Measurements from ENCODE around the gene GOLGA5. TPM values are rescaled to one million over a fixed set of nuclear protein-coding genes. Genes with fewer than 3 reads are reported as not detected.
"Not testable (repeated sequence)": the region's sequence is repeated elsewhere in the genome, so short reads cannot be mapped to it uniquely, and the experiment has no call there.

The GOLGA5 gene
- polyA plus RNA-seq, 2 donors = 21.9 to 42.0 TPM

GRCh38 chr14:92819011-92819597, 25.0 kb downstream of the GOLGA5 start:
- no peaks in the 10 kb centered on the region for H3K9me3 ChIP-seq (ENCODE audit: control insufficient read depth in 2 of 2, insufficient read depth in 1 of 2, low read depth in 1 of 2, low read length in 1 of 2)
- H3K27me3 ChIP-seq (ENCODE audit: control insufficient read depth in 1 of 2, insufficient read depth in 2 of 2, low read length in 2 of 2) = no peaks in the 10 kb centered on the region
- no peaks in the 10 kb centered on the region for H3K4me1 ChIP-seq (ENCODE audit: control insufficient read depth in 2 of 2, insufficient read depth in 2 of 2, low read length in 1 of 2)
- H3K4me3 ChIP-seq (ENCODE audit: low read depth in 1 of 2, low read length in 2 of 2) = no peak overlapping the region
- 94 to 95% methylated on average over 6 of the region's 6 CpGs for WGBS, 2 donors
- H3K36me3 ChIP-seq (ENCODE audit: control insufficient read depth in 2 of 2, insufficient read depth in 2 of 2, low read length in 1 of 2) = peaks cover 8 to 16% of the 10 kb centered on the region in 2 donors
- H3K27ac ChIP-seq (ENCODE audit: low read depth in 2 of 2, low read length in 1 of 2) = no peak overlapping the region

GRCh38 chr14:92819680-92820535, 25.8 kb downstream of the GOLGA5 start:
- H3K4me1 ChIP-seq (ENCODE audit: control insufficient read depth in 2 of 2, insufficient read depth in 2 of 2, low read length in 1 of 2); H3K27me3 ChIP-seq (ENCODE audit: control insufficient read depth in 1 of 2, insufficient read depth in 2 of 2, low read length in 2 of 2); H3K4me3 ChIP-seq (ENCODE audit: low read depth in 1 of 2, low read length in 2 of 2); H3K9me3 ChIP-seq (ENCODE audit: control insufficient read depth in 2 of 2, insufficient read depth in 1 of 2, low read depth in 1 of 2, low read length in 1 of 2); H3K27ac ChIP-seq (ENCODE audit: low read depth in 2 of 2, low read length in 1 of 2): not testable (repeated sequence)
- H3K36me3 ChIP-seq (ENCODE audit: control insufficient read depth in 2 of 2, insufficient read depth in 2 of 2, low read length in 1 of 2) = peaks cover 8 to 14% of the 10 kb centered on the region in 2 donors
- WGBS, 2 donors = 76 to 83% methylated on average over 13 of the region's 13 CpGs

GRCh38 chr14:92820536-92820840, 26.4 kb downstream of the GOLGA5 start:
- not testable (repeated sequence) for H3K4me1 ChIP-seq (ENCODE audit: control insufficient read depth in 2 of 2, insufficient read depth in 2 of 2, low read length in 1 of 2); H3K4me3 ChIP-seq (ENCODE audit: low read depth in 1 of 2, low read length in 2 of 2); H3K27ac ChIP-seq (ENCODE audit: low read depth in 2 of 2, low read length in 1 of 2); H3K27me3 ChIP-seq (ENCODE audit: control insufficient read depth in 1 of 2, insufficient read depth in 2 of 2, low read length in 2 of 2); H3K9me3 ChIP-seq (ENCODE audit: control insufficient read depth in 2 of 2, insufficient read depth in 1 of 2, low read depth in 1 of 2, low read length in 1 of 2)
- peaks cover 9 to 12% of the 10 kb centered on the region in 2 donors for H3K36me3 ChIP-seq (ENCODE audit: control insufficient read depth in 2 of 2, insufficient read depth in 2 of 2, low read length in 1 of 2)
- 88 to 91% methylated on average over 7 of the region's 7 CpGs for WGBS, 2 donors

GRCh38 chr14:92830902-92831301, 36.8 kb downstream of the GOLGA5 start:
- peaks cover 12 to 13% of the 10 kb centered on the region in 2 donors for H3K36me3 ChIP-seq (ENCODE audit: control insufficient read depth in 2 of 2, insufficient read depth in 2 of 2, low read length in 1 of 2)
- no peak overlapping the region for H3K4me3 ChIP-seq (ENCODE audit: low read depth in 1 of 2, low read length in 2 of 2)
- H3K4me1 ChIP-seq (ENCODE audit: control insufficient read depth in 2 of 2, insufficient read depth in 2 of 2, low read length in 1 of 2) = no peaks in the 10 kb centered on the region

GRCh38 chr14:92832137-92832700, 38.1 kb downstream of the GOLGA5 start:
- Histone ChIP-seq H3K27ac (ENCODE audit: low read depth in 2 of 2, low read length in 1 of 2) (no peak overlapping the region), H3K4me3 (ENCODE audit: low read depth in 1 of 2, low read length in 2 of 2) (no peak overlapping the region), H3K27me3 (ENCODE audit: control insufficient read depth in 1 of 2, insufficient read depth in 2 of 2, low read length in 2 of 2) (no peaks in the 10 kb centered on the region), H3K4me1 (ENCODE audit: control insufficient read depth in 2 of 2, insufficient read depth in 2 of 2, low read length in 1 of 2) (no peaks in the 10 kb centered on the region), H3K36me3 (ENCODE audit: control insufficient read depth in 2 of 2, insufficient read depth in 2 of 2, low read length in 1 of 2) (peaks cover 12 to 13% of the 10 kb centered on the region in 2 donors), H3K9me3 (ENCODE audit: control insufficient read depth in 2 of 2, insufficient read depth in 1 of 2, low read depth in 1 of 2, low read length in 1 of 2) (no peaks in the 10 kb centered on the region)
- 43 to 55% methylated on average over 7 of the region's 7 CpGs for WGBS, 2 donors

More at GRCh38 chr14:92830902-92831301, 36.8 kb downstream of the GOLGA5 start:
- WGBS, 2 donors = 70 to 78% methylated on average over 2 of the region's 2 CpGs
- Histone ChIP-seq H3K27ac (ENCODE audit: low read depth in 2 of 2, low read length in 1 of 2) (no peak overlapping the region), H3K9me3 (ENCODE audit: control insufficient read depth in 2 of 2, insufficient read depth in 1 of 2, low read depth in 1 of 2, low read length in 1 of 2) (no peaks in the 10 kb centered on the region), H3K27me3 (ENCODE audit: control insufficient read depth in 1 of 2, insufficient read depth in 2 of 2, low read length in 2 of 2) (no peaks in the 10 kb centered on the region)

- Histone ChIP-seq H3K27ac (ENCODE audit: low read depth in 2 of 2, low read length in 1 of 2) (no peak overlapping the region), H3K27me3 (ENCODE audit: control insufficient read depth in 1 of 2, insufficient read depth in 2 of 2, low read length in 2 of 2) (no peaks in the 10 kb centered on the region), H3K4me3 (ENCODE audit: low read depth in 1 of 2, low read length in 2 of 2) (no peak overlapping the region), H3K4me1 (ENCODE audit: control insufficient read depth in 2 of 2, insufficient read depth in 2 of 2, low read length in 1 of 2) (no peaks in the 10 kb centered on the region), H3K9me3 (ENCODE audit: control insufficient read depth in 2 of 2, insufficient read depth in 1 of 2, low read depth in 1 of 2, low read length in 1 of 2) (no peaks in the 10 kb centered on the region), H3K36me3 (ENCODE audit: control insufficient read depth in 2 of 2, insufficient read depth in 2 of 2, low read length in 1 of 2) (peaks cover 4 to 17% of the 10 kb centered on the region in 2 donors)
- WGBS, 2 donors = 77 to 79% methylated on average over 4 of the region's 4 CpGs
Observed at GRCh38 chr14:92841930-92842329, 47.8 kb downstream of the GOLGA5 start.

- 81 to 83% methylated on average over 4 of the region's 4 CpGs for WGBS, 2 donors
- H3K4me1 ChIP-seq (ENCODE audit: control insufficient read depth in 2 of 2, insufficient read depth in 2 of 2, low read length in 1 of 2) = no peaks in the 10 kb centered on the region
Observed at GRCh38 chr14:92844204-92844603, 50.1 kb downstream of the GOLGA5 start.

GRCh38 chr14:92846162-92846897, 52.2 kb downstream of the GOLGA5 start:
- H3K27me3 ChIP-seq (ENCODE audit: control insufficient read depth in 1 of 2, insufficient read depth in 2 of 2, low read length in 2 of 2) = no peaks in the 10 kb centered on the region
- peaks cover 0 to 3% of the 10 kb centered on the region in 2 donors for H3K9me3 ChIP-seq (ENCODE audit: control insufficient read depth in 2 of 2, insufficient read depth in 1 of 2, low read depth in 1 of 2, low read length in 1 of 2)
- H3K36me3 ChIP-seq (ENCODE audit: control insufficient read depth in 2 of 2, insufficient read depth in 2 of 2, low read length in 1 of 2) = no peaks in the 10 kb centered on the region
- no peak overlapping the region for H3K4me3 ChIP-seq (ENCODE audit: low read depth in 1 of 2, low read length in 2 of 2)
- H3K27ac ChIP-seq (ENCODE audit: low read depth in 2 of 2, low read length in 1 of 2) = no peak overlapping the region
- no peaks in the 10 kb centered on the region for H3K4me1 ChIP-seq (ENCODE audit: control insufficient read depth in 2 of 2, insufficient read depth in 2 of 2, low read length in 1 of 2)
- 60% methylated on average over 2 of the region's 2 CpGs for whole genome bisulfite sequencing, 2 donors

More at GRCh38 chr14:92844204-92844603, 50.1 kb downstream of the GOLGA5 start:
- Histone ChIP-seq H3K27ac (ENCODE audit: low read depth in 2 of 2, low read length in 1 of 2) (no peak overlapping the region), H3K27me3 (ENCODE audit: control insufficient read depth in 1 of 2, insufficient read depth in 2 of 2, low read length in 2 of 2) (no peaks in the 10 kb centered on the region), H3K36me3 (ENCODE audit: control insufficient read depth in 2 of 2, insufficient read depth in 2 of 2, low read length in 1 of 2) (peaks cover 0 to 9% of the 10 kb centered on the region in 2 donors), H3K4me3 (ENCODE audit: low read depth in 1 of 2, low read length in 2 of 2) (no peak overlapping the region), H3K9me3 (ENCODE audit: control insufficient read depth in 2 of 2, insufficient read depth in 1 of 2, low read depth in 1 of 2, low read length in 1 of 2) (no peaks in the 10 kb centered on the region)

GRCh38 chr14:92847278-92847677, 53.2 kb downstream of the GOLGA5 start:
- Histone ChIP-seq H3K27ac (ENCODE audit: low read depth in 2 of 2, low read length in 1 of 2) (no peak overlapping the region), H3K4me1 (ENCODE audit: control insufficient read depth in 2 of 2, insufficient read depth in 2 of 2, low read length in 1 of 2) (no peaks in the 10 kb centered on the region), H3K4me3 (ENCODE audit: low read depth in 1 of 2, low read length in 2 of 2) (no peak overlapping the region), H3K9me3 (ENCODE audit: control insufficient read depth in 2 of 2, insufficient read depth in 1 of 2, low read depth in 1 of 2, low read length in 1 of 2) (peaks cover 0 to 3% of the 10 kb centered on the region in 2 donors), H3K27me3 (ENCODE audit: control insufficient read depth in 1 of 2, insufficient read depth in 2 of 2, low read length in 2 of 2) (no peaks in the 10 kb centered on the region), H3K36me3 (ENCODE audit: control insufficient read depth in 2 of 2, insufficient read depth in 2 of 2, low read length in 1 of 2) (no peaks in the 10 kb centered on the region)
- WGBS, 2 donors = 66 to 67% methylated on average over 6 of the region's 6 CpGs
